GM23248 (cell line): ENCODE data around the gene TXNDC12.

Experiments used
- EZH2 ChIP-seq: fragments of 200-600 bp; sonication (generic); IDR thresholded peaks from 2 replicates; pipeline ENCODE4 v1.6.1; 2018; ENCODE audit warnings: antibody characterized with exemption, mild to moderate bottlenecking; ENCODE audit not compliant: insufficient read depth, poor library complexity, severe bottlenecking
- EZH2phosphoT487 ChIP-seq: fragments of 200-600 bp; sonication (generic); IDR thresholded peaks from 2 replicates; pipeline ENCODE4 v1.6.1; 2018; ENCODE audit warnings: antibody characterized with exemption, moderate library complexity, mild to moderate bottlenecking, low read depth; ENCODE audit not compliant: insufficient read depth

DNA sequence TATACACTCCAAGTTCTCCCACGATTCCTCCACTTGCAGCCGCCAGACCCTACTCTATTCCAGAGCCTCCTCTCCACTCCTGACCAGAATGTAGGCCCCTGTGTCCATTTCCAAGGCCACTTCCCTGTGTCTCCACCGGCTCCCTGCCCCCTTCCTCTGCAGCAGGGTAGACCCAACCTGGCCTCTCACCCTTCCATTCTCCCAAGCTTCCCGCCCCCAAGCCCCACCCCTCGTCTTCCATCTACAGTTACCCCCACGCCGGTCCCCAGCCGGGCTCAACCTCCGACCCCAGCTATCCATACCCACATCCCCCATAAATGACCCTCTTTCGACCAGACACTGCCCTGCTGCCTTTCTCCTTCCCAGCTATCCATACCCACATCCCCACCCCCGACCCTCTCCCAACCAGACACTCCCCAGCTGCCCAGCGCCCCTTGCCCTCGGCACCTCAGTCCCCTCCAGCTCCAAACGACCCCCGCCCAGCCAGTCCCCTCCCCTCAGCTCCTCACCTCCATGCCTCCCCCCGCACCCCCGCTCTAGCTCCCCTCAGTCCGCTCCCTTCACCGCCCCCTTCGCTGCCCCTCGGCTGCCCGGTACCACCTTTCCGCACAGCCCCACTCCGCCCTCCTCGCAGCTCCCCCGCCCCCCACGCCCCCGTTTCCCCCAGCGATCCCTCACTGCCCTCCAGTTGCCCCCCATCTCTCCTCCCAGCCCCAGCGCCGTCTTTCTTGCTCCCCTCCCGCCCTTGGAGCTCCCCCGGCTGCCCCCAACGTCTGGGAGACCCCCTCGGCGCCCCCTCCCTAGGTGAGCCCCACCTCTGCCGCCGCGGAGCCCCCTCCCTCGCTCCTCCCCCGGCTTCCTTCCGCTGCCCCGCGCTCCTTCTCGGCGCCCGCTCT is 65.2 kb downstream of the TXNDC12 start:
- no peak for TF ChIP-seq EZH2
- TF ChIP-seq EZH2phosphoT487, result no peak
